Measurements from ENCODE around the gene ARID3A.
"Not testable (repeated sequence)": the region's sequence is repeated elsewhere in the genome, so short reads cannot be mapped to it uniquely, and the experiment has no call there.

The ARID3A gene

DNA sequence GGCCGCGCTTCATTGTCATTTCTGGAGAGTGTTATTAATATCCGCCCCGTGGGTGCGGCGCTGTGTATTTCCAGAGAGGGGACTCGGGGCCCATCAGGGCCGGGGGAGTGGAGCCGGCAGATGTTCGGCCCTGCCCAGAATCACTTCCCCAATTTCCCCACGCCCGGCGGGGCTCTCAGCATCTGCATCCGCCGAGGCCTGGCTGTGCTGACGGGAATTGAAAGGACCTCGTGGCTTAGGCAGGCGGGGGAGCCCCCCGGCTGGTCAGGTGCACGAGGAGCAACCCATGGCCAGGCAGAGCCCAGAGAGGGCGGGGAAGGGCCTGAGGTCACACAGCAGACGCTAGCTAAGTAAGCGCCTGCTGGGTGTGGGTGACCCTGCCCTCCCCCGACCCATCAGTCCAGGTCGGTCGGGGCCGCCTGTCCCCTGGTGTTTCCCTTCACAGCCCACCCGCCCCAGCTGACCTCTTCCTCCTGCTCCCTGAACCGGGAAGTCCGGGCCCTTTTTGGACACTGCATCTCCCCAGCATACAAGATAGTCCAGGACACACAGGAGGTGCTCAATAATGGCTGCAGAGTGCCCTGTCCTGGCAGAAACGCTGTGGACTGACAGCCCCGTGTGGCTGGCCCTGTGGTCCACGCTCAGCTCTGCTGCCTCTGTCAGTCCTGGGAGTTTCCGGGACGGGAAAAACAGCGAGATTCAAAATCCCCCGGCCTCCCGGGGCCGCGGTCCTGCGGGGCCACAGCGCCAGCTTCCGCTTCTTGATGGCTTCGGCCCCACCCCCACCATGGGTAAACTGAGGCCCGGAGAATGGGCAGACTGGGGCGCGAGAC lies 22.1 kb downstream of the ARID3A start:
- no peak for DNase-seq

DNA sequence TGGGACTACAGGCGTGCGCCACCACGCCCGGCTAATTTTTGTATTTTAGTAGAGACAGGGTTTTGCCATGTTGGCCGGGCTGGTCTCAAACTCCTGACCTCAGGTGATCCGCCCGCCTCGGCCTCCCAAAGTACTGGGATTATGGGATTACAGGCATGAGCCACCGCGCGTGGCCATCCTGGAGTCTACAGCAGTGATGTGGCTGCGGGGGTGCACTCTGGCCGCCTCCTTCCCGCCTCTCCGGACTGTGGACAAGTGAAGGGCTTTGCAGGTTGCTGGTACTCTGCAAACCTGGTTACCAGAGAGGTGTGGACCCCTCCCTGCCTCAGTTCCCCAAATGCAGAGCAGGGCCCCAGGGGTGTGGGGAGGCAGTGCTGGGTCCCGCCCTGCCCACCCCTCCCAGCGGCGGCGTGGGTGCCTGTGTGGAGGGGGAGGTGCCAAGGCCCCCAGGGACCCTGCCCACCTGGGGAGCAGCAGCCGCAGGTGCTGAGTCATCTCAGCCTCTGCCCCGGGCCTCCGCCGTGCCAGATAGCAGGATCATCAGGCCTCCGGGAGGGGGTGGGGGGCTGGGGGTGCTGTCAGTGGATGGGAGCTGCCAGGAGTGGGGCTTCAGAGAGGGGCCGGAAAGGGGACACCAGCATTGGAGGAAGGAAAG lies 23.1 kb downstream of the ARID3A start:
- no peak for DNase-seq

DNA sequence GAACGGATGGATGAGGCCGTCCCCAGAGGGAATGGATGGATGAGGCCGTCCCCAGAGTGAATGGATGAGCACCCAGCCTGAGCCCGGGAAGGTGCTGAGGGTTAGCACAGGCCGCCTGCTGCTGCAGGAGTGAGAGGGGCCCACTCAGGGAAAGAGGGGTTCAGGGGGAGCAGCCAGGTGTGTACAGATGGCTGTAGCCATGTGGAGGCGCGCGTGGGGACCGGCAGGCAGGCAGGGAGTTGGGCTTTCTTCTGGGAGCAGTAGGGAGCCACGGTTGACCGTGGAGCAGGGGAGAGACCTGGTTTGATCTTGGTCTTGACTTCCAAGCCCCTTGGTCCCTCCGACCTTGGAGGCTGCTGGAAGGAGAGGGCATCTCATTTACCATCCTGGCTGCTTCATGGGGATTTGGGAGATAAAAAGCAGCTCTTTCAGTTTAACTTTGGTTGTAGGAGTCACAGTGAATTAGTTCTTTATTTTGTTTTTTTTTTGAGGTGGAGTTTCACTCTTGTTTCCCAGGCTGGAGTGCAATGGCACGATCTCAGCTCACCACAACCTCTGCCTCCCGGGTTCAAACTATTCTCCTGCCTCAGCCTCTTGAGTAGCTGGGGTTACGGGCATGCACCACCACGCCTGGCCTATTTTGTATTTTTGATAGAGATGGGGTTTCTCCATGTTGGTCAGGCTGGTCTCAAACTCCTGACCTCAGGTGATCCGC lies 24.7 kb downstream of the ARID3A start:
- no peak for DNase-seq

DNA sequence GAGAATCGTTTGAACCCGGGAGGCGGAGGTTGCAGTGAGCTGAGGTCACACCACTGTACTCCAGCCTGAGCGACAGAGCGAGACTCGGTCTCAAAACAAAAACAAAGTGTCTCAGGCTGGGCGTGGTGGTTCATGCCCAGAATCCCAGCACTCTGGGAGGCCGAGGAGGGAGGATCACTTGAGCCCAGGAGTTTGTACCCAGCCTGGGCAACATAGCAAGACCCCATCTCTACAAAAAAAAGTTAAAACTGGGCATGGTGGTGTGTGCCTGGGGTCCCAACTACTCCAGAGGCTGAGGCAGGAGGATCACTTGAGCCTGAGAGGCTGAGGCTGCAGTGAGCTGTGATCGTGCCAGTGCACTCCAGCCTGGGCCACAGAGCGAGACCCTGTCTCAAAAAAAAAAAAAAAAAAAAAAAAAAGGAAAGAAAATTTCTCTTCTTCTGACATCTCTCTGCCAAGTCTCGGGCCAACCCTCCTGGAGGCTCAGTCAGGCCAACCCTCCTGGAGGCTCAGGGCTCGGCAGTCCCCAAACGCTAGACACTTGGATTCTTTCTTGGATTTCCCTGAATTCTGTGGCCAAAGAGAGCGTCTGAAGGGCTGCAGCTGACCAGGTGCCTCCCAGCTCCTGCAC lies 26.3 kb downstream of the ARID3A start:
- no peak for DNase-seq

DNA sequence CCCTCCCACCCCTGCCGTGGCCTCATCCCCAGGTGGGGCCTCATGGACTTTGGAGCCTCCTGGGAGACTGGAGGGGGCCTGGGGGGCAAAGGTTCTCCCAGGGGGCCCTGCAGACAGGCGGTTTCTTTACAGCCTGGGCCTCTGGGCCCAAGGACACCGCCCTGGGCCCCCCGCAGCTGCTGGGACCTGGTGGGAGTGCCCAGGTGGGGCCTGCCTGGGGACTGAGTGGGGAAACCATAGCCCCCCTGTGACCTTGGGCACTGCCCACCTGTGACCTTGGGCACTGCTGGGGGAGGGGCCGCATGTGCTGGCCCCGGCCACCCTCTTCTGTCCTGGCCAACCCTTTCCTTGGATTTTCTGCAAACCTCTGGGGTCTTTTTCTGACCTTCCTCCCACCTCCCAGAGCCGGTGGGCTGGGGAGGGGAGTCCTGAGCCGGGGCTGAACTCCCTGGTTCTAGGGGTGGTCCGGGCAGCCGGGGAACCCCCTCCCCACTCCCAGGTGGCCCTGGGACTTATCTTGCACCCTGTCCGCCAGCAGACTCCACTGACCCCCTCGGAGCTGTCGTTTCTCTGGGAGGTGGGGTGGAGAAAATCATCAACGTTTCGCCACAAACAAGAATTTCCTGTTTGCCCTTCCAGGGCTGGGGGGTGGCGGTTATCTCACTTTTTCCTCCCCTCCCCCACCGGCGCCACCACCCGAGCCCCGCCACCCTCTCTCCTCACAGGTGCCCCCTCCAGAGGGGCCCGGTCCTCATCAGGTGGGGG lies 27.0 kb downstream of the ARID3A start:
- no peak for DNase-seq

DNA sequence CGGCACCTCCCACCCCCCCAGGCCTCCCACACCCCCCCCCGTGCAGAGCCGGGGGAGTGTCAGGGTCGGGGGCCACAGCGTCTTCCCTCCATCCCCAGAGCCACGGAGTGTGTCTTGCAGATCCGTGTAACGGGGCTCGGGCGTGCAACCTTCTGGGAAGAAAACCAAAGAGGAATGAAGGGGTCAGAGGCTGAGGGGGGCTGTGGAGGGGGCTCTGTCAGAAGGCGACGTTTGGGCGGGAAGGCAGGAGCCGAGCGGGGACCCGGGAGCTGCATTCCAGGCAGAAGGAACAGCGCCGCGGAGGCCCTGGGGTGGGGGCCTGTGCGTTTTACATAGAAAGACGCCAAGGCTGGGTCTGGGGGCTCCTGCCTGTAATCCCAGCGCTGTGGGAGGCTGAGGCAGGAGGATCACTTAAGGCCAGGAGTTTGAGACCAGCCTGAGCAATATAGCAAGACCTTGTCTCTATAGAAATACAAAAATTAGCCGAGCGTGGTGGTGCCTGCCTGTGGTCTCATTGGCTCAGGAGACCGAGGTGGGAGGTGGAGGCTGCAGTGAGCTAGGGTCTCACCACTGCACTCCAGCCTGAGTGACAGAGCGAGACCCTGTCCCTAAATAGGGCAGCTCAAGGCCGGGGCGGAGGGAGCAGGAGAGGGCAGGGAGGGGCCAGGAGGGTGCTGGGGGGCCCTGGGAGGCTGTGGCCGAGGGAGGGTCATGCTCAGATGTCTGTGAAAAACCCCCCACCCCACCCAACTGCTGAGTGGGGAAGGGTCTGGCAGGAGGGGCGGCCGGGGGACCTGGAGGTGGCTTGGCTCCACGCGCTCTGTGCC lies 27.8 kb downstream of the ARID3A start:
- DNase-seq, result no peak

DNA sequence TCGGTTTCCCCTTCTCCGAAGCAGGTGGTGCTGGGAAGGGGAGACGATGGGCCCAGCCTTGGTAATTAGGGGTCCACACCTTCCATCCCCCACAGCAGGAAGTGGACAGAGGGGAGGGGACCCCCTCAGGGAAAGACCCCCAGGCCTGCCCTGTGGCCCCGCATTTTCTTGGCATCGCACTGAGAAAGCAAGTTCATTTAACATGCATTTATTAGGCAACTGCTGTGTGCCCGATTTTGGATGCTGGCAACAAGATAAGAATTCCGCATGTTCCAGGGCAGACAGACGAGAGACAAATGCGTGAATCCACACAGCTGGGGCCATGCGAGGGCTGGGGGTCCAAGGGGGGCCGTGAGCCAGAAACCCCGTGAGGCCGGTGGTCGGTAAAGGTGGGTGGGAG lies 28.4 kb downstream of the ARID3A start:
- no peak for DNase-seq

DNA sequence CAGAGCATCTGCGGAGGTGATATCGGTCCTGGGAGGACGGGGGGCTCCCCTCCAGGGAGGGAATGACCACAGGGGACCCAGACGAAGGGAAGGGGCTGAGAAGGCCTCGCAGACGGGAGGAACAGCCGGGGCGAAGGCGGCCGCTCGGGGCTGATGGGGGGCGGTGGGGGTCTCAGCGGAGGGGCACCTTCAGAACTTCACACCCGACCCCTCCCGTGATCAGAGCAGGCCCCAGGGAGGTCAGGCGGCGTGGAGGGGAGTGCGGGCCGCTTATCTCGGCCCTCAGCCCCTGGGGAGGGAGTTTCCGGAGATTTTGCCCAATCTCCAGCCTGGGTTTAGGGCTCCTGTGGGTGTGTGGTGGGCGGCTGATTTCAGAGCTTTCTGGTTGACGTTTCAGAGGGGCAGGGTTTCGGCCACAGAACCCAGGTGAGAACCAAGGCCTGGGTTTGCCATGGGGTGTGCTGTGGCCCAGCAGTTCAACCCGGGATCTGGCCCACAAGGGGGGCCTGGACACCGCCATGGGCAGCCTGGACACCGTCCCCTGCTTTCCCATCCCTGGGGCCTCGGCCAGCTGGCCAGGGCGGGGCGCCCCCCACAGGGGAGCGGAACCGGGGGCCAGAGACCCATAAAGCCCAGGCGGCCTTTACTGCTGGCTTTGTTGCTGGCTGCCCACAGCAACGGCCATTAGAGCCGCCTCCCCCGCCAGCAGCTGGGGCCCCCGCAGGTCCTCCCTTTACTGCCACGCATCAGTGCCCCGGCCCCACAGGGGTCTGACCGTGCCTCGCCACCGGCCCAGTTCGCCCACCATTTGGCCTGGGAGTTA lies 29.0 kb downstream of the ARID3A start:
- no peak for DNase-seq

DNA sequence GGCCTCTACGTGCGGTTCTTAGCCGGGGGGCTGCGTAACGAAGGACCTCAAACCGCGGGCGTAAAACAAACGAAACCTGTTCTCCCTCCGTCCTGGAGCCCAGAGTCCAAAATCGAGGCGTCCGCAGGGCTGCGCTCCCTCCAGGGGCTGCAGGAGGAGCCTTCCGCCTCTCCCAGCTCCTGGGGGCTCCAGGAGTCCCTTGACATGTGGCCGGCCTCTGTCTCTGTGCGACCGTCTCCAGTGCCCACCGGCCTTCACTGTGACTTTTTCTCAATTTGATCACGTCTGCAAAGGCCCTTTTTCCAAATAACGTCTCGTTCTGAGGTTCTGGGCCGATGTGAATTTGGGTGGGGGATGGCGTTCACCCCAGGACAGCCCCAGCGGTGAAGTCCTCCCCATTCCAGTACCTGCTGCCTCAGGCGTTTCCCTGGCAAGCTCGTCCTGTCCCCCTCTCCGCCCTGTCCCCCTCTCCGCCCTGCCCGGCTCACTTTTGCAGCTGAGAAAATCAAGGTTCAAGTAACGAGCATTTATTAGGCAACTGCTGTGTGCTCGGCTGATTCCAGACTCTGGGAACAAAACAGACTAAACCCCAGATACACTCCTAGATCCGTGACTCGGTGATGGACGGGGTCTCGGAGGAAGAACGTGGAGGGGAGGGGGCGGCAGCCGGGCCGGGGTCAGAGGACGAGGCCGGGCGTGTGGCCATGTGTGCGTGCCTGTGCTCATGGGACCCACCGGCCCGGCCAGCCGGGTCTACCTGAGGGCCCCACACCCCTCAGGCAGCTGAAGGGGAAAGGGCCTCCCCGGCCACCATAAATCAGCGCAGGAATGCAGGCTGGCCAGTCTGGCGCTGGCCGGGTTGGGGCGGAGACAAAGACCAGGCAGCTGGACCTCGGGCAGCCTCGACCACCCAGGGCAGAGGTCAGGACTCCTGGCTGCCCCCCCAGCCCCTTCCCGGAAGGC lies 30.2 kb downstream of the ARID3A start:
- no peak for DNase-seq

DNA sequence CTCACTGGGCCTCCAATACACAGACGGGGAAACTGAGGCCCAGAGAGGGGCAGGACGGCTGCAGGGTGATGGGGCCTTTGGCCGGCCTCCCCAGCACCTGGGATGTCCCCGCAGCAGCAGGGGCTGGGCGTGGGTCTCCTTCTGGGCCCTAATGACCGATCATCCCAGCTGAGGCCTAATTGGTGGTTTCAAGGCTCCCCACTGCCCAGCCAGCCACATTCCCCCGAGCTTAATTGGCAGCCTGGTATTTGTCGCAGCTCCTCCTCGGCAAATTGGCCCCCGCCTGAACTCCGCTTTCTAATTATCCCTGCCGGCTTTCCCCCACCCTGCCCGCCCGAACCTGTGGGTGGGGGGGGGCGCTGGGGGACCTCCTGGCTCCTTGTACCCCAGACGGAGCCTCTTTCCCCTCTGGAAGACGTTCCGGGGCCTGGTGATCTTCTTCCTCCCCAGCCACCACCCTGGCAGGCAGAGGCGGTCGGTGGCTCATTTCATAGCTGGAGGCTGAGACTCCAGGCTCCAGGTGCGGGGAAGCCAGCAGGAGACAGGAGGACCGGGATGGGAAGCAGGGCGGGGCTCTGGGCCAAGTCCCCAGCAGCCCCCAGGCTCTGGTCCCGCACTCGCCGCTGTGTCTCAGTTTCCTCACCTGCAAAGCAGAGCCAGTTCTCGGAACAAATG lies 31.1 kb downstream of the ARID3A start:
- DNase-seq, result no peak

DNA sequence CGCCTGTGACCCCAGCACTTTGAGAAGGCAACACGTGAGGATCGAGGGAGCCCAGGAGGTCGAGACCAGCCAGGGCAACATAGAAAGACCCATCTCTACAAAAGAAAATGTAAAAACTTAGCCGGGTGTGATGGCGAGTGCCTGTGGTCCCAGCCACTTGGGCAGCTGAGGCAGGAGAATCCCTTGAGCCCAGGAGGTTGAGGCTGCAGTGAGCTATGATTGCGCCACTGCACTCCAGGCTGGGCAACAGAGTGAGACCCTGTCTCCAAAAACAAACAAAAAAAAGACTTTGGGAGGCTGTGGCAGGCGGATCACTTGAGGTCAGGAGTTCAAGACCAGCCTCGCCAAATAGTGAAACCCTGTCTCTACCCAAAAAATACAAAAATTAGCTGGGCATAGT lies 31.7 kb downstream of the ARID3A start:
- not testable (repeated sequence) for DNase-seq

DNA sequence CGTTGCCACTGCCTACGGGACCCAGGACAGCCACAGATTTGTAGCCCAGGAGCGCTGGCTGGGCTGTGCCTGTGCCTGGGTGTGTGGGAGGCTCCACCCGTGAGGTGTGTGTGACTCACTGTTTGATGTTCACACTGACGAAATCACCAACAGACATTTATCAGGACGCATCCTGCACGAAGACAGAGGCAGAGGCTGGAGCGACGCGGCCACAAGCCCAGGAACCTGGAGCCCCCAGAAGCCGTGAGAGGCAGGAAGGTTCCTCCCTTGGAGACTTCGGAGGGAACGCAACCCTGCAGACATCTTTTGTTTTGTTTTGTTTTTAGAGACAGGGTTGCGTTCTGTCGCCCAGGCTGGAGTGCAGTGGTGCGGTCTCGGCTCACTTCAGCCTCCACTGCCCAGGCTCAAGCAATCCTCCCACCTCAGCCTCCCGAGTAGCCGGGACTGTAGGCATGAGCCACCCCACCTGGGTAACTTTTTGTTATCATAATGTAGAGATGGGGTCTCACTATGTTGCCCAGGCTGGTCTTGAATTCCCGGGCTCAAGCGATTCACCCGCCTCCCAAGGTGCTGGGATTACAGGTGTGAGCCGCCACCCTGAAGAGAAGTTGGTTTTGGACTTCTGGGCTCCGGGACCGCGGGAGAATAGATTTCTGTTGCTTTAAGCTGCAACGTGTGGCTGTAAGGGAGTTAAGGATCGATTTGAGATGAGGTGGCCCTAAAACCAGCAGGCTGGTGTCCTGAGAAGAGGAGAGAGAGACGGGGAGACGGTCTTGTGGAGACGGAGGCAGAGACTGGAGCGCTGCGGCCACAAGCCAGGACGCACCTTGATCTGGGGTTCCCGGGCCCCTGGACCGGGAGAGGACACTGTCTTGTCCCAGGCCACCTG lies 33.4 kb downstream of the ARID3A start:
- no peak for DNase-seq

DNA sequence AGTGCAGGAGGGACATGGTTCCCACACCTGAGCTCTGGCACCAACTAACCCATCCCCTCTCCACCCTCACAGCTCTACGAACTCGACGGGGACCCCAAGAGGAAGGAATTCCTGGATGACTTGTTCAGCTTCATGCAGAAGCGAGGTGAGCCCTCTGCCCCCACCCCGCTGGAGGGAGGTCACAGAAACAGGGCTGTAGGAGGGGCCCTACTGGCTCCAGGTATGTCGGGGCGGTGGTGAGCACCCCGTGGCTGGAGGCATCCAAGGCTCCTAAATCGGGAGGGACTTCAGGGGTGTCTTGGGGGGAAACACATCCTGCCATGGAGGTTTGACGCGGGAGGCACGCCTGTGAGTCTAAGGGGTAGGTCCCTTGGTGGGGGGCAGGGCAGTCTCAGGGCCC lies 34.2 kb downstream of the ARID3A start:
- no peak for DNase-seq

DNA sequence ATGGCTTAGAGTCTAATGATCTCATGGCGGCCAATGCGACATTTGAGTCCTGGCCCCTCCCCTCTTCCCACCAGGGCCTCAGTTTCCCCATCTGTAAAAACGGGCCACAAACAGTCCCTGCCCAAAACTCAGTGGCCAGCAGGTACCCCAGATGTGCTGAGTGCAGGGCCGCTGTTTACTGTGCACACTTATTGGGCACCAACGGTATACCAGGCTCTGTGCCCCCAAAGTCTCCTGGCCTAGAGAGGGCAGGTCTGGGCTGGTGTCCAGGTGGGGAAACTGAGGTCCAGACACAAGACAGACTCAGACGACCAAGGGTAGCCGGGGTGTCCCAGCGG lies 34.7 kb downstream of the ARID3A start:
- DNase-seq, result no peak

DNA sequence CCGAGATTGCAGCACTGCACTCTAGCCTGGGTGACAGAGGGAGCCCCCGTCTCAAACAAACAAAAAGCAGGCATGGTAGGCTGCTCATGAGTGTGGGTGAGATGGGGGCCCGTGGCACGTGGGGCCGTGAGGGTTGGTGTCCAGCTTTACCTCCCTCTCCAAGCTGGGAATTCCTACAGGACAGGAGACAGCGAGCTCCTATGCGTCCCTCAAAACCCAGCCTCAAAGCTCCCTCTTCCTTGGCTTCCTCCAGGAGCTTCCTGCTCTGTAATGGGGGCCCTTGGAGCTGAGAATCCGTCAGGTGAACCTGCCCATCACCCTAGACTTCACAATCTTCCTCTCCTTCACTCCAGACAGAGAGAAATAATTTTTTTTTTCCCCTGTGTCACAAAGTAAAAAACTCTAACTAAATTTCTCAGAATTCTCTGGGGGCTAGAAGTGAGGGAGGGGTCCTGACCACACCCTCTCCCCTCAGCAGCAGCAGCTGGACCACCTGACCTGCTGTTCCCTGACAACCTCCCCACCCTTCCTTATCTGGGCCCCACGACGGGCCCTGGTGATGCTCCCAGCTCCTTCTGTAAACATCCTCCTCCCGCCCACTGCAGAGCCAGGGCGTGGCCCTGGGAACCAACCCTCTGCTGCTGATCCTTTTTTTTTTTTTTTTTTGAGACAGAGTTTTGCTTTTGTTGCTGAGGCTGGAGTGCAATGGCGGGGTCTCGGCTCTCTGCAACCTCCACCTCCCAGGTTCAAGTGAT lies 36.2 kb downstream of the ARID3A start:
- DNase-seq, result no peak

DNA sequence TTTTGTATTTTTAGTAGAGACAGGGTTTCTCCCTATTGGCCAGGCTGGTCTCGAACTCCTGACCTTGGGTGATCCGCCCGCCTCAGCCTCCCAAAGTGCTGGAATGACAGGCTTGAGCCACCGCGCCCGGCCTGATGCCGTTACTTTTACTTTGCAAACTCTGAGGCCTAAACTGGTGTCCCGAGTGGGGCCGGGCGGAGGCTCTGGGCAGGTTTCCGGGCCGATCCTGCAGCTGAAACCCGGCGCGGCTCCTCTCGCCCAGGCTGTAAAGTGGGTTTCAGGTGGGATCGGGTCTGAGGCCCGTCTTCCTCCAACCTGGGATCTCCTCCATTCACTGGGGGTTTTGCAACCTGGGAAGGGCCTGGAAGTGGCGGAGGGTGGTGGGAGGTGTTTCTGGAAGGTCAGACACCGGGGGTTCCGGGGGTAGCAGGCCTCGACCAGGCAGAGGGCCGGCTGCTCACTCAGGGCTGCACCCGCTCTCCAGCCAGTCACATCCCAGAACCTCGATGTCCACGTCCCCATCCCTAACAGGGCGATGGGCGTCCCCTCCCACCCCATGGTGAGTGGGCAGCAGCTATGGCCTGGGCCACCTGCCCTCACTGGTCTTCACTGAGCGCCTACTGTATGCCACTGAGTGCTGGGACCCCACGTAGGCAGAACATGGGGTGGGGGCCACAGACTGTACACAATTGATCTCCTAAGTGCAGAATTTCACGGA lies 37.0 kb downstream of the ARID3A start:
- DNase-seq, result no peak

All from NCI-H748 treated with DMSO at 0.1 percent for 48 hours (cell line).